ENCODE data around the gene RNH1.

Gene RNH1

DNA sequence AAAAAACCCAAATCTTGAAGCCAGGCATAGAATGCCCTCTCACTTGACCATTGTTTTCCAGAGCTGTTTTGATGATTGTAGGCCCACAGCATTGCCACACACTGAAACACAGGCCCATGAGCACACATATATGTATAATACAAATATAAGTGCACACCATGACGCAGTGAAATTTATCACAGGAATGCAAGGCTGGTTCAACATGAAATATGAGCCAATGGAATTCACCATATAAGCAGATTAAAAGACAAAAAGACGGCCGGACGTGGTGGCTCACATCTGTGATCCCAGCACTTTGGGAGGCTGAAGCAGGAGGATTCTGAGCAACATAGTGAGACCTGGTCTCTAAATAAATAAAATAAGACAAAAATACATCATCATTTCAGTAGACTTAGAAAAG, 9.4 kb upstream of the RNH1 start:
- TF ChIP-seq, protein P1, sequence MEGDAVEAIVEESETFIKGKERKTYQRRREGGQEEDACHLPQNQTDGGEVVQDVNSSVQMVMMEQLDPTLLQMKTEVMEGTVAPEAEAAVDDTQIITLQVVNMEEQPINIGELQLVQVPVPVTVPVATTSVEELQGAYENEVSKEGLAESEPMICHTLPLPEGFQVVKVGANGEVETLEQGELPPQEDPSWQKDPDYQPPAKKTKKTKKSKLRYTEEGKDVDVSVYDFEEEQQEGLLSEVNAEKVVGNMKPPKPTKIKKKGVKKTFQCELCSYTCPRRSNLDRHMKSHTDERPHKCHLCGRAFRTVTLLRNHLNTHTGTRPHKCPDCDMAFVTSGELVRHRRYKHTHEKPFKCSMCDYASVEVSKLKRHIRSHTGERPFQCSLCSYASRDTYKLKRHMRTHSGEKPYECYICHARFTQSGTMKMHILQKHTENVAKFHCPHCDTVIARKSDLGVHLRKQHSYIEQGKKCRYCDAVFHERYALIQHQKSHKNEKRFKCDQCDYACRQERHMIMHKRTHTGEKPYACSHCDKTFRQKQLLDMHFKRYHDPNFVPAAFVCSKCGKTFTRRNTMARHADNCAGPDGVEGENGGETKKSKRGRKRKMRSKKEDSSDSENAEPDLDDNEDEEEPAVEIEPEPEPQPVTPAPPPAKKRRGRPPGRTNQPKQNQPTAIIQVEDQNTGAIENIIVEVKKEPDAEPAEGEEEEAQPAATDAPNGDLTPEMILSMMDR (IDR thresholded peaks at IDR 0.05; ENCODE audit: low read length), result no peak
- no peak for TF ChIP-seq EZH2 (optimal IDR thresholded peaks at IDR 0.05; ENCODE audit: low read depth, low read length)
- no peak for TF ChIP-seq EZH2phosphoT487 (IDR thresholded peaks at IDR 0.05; ENCODE audit: low read length)
- Histone ChIP-seq H3K79me2 (ENCODE audit: low read length) (no peaks in the 10 kb centered on the region), H3K27me3 (replicated peaks; ENCODE audit: insufficient read depth, low read length) (no peaks in the 10 kb centered on the region), H4K20me1 (ENCODE audit: insufficient read depth, low read length) (no peaks in the 10 kb centered on the region), H3K4me2 (ENCODE audit: low read depth, low read length) (no peak overlapping the region), H3K27ac (ENCODE audit: low read length) (no peak overlapping the region), H2AFZ (ENCODE audit: low read length) (no peak overlapping the region), H3K9me2 (replicated peaks; ENCODE audit: insufficient read depth, low read length) (no peaks in the 10 kb centered on the region), H3K4me3 (ENCODE audit: low read length) (no peak overlapping the region), H3F3A (ENCODE audit: insufficient read depth, low read length) (no peaks in the 10 kb centered on the region), H3K36me3 (replicated peaks; ENCODE audit: insufficient read depth, low read length) (no peaks in the 10 kb centered on the region), H3K9me3 (replicated peaks; ENCODE audit: insufficient read depth, low read length) (no peaks in the 10 kb centered on the region), H3K9ac (ENCODE audit: low read length) (no peak overlapping the region), H3K4me1 (ENCODE audit: low read length) (no peaks in the 10 kb centered on the region)
- DNase-seq, result no peak

DNA sequence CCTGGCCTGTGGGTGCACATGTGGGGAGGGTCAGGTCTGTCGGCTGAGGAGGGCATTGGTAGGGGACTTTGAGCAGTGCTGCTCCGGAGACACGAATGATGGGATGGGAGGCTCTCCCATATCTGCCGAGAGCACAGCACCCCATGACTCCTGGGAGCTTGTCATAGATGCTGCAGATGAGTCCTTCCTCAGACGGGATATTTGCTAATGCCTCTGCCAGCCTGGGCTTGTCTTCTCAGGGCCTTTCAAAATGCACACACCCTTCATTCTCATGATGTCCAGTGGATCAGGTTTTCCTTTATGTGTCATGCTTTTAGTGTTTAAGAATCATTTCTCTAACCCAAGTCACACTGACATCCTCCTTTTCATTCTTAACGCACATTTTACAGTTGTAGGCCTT, 8.1 kb upstream of the RNH1 start:
- TF ChIP-seq, protein P1 (IDR thresholded peaks at IDR 0.05; ENCODE audit: low read length), result no peak
- TF ChIP-seq EZH2 (optimal IDR thresholded peaks at IDR 0.05; ENCODE audit: low read depth, low read length) (no peak), EZH2phosphoT487 (IDR thresholded peaks at IDR 0.05; ENCODE audit: low read length) (no peak)
- no peaks in the 10 kb centered on the region for H3F3A ChIP-seq (ENCODE audit: insufficient read depth, low read length)

DNA sequence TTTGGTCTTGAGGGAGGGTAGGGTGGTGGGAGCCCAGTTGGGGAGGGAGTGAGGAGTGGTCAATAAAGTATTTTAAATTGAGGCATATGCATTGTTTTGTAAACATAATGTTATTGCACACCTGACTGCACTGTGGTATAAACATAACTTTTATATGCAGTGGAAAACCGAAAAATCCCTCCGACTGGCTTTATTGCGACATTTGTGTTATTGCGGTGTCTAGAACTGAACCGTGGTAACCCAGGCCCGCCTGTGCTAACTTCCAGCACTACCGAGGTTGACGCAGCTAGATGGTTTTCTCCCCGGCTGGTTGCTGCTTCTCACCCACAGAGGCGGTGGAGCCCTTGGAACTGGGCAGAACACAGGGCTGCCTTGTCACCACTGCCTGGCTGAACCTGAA, 7.6 kb upstream of the RNH1 start:
- H3K4me1 ChIP-seq (ENCODE audit: low read length), result no peaks in the 10 kb centered on the region
- no peaks in the 10 kb centered on the region for H3K9me3 ChIP-seq (replicated peaks; ENCODE audit: insufficient read depth, low read length)
- H3K9me2 ChIP-seq (replicated peaks; ENCODE audit: insufficient read depth, low read length), result no peaks in the 10 kb centered on the region
- H3F3A ChIP-seq (ENCODE audit: insufficient read depth, low read length), result no peaks in the 10 kb centered on the region
- no peaks in the 10 kb centered on the region for H3K36me3 ChIP-seq (replicated peaks; ENCODE audit: insufficient read depth, low read length)
- no peak overlapping the region for H3K4me2 ChIP-seq (ENCODE audit: low read depth, low read length)
- H4K20me1 ChIP-seq (ENCODE audit: insufficient read depth, low read length), result no peaks in the 10 kb centered on the region
- H3K4me3 ChIP-seq (ENCODE audit: low read length), result no peak overlapping the region
- no peak for DNase-seq
- no peak overlapping the region for H3K27ac ChIP-seq (ENCODE audit: low read length)
- no peaks in the 10 kb centered on the region for H3K27me3 ChIP-seq (replicated peaks; ENCODE audit: insufficient read depth, low read length)
- no peak overlapping the region for H3K9ac ChIP-seq (ENCODE audit: low read length)
- H2AFZ ChIP-seq (ENCODE audit: low read length), result no peak overlapping the region
- H3K79me2 ChIP-seq (ENCODE audit: low read length), result no peaks in the 10 kb centered on the region
- no peak for TF ChIP-seq EZH2phosphoT487 (IDR thresholded peaks at IDR 0.05; ENCODE audit: low read length)
- TF ChIP-seq, protein P1 (IDR thresholded peaks at IDR 0.05; ENCODE audit: low read length), result no peak
- no peak for TF ChIP-seq EZH2 (optimal IDR thresholded peaks at IDR 0.05; ENCODE audit: low read depth, low read length)

More for the DNA sequence above, 8.1 kb upstream of the RNH1 start:
- DNase-seq, result no peak
- H3K79me2 ChIP-seq (ENCODE audit: low read length), result no peaks in the 10 kb centered on the region
- H3K27me3 ChIP-seq (replicated peaks; ENCODE audit: insufficient read depth, low read length), result no peaks in the 10 kb centered on the region
- H4K20me1 ChIP-seq (ENCODE audit: insufficient read depth, low read length), result no peaks in the 10 kb centered on the region
- H3K4me2 ChIP-seq (ENCODE audit: low read depth, low read length), result no peak overlapping the region
- no peaks in the 10 kb centered on the region for H3K4me1 ChIP-seq (ENCODE audit: low read length)
- H3K4me3 ChIP-seq (ENCODE audit: low read length), result no peak overlapping the region
- H3K36me3 ChIP-seq (replicated peaks; ENCODE audit: insufficient read depth, low read length), result no peaks in the 10 kb centered on the region
- no peak overlapping the region for H3K27ac ChIP-seq (ENCODE audit: low read length)
- no peaks in the 10 kb centered on the region for H3K9me2 ChIP-seq (replicated peaks; ENCODE audit: insufficient read depth, low read length)
- no peak overlapping the region for H2AFZ ChIP-seq (ENCODE audit: low read length)
- H3K9me3 ChIP-seq (replicated peaks; ENCODE audit: insufficient read depth, low read length), result no peaks in the 10 kb centered on the region
- H3K9ac ChIP-seq (ENCODE audit: low read length), result no peak overlapping the region
